ENCODE measurements around the gene SETBP1. TPM values are rescaled to one million over a fixed set of nuclear protein-coding genes. Genes with fewer than 3 reads are reported as not detected.

SETBP1 gene
- total and polyA plus RNA-seq, 9 of the 15 experiments (the other 6 are each of a cell fraction or from before 2014, with no cell fraction given), result under 0.01 to 0.13 (median 0.04) TPM

DNA sequence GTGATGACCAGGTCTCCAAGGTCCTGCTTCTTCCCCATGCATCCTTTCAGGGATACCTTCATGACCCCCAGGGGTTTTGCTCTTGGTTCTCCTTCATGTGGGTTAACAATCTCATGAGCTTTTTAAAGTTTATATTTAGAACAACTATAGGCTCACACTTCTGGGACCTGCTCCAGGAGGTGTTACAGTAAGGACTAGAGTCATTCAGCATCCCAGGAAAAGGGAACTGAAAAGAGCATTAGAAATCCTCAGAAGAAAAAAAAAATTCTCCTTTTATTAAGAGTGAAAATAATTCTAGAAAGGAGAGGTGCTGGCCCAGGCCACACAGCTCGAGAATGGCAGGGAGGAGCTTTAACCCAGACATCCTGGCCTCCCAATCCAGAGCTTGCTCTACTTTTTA is 66.5 kb downstream of the SETBP1 start:
- Histone ChIP-seq H3K27me3 (ENCODE audit: control insufficient read depth in 2 of 2, insufficient read depth in 2 of 2, low read length in 2 of 2) (peaks cover 2 to 27% of the 10 kb centered on the region in 2 experiments; a peak in 3 of 5 replicates), H3K9me1 (ENCODE audit: control insufficient read depth, insufficient read depth, low read length) (no peaks in the 10 kb centered on the region), H3K4me3 (no peak overlapping the region), H3K9me3 (replicated peaks; ENCODE audit: control insufficient read depth, insufficient read depth, low read depth, low read length) (no peaks in the 10 kb centered on the region), H3K27ac (ENCODE audit: extremely low read depth, low read depth, low read length) (no peak overlapping the region), H3K4me2 (ENCODE audit: insufficient read depth, low read length) (no peak overlapping the region), H3K9ac (ENCODE audit: insufficient read depth in 1 of 2, low read depth in 2 of 2, low read length in 2 of 2) (no peak overlapping the region), H2AFZ (ENCODE audit: low read depth, low read length) (no peak overlapping the region), H3K36me3 (ENCODE audit: control insufficient read depth, insufficient read depth, low read length) (no peaks in the 10 kb centered on the region), H3K79me2 (ENCODE audit: control insufficient read depth, insufficient read depth, low read length) (no peaks in the 10 kb centered on the region), H3K4me1 (replicated peaks in 1 of 2; ENCODE audit: control insufficient read depth in 2 of 2, insufficient read depth in 2 of 2, low read length in 2 of 2) (peaks cover 0 to 15% of the 10 kb centered on the region in 2 experiments; a peak in 3 of 5 replicates), H4K20me1 (replicated peaks; ENCODE audit: control insufficient read depth, insufficient read depth, low read length) (no peaks in the 10 kb centered on the region)
- ChIA-PET CTCF (ENCODE audit: low intra/inter-chr PET ratio) (no interaction called here), POLR2A (interaction anchor here (0.6 kb wide), 1 partner anchor 12 kb away, joined by 3 read pairs; no protein-coding TSS in a partner anchor)
- WGBS (ENCODE audit: insufficient coverage, low coverage, missing lambda C conversion rate), result 0% methylated on average over 1 of the region's 1 CpG
- no peak for ATAC-seq
- DNase-seq (ENCODE audit: extremely low read depth in 1 of 4, low spot score in 3 of 4), result no peak
- TF ChIP-seq NCOA1 (IDR thresholded peaks at IDR 0.05; ENCODE audit: low read depth) (no peak), POLR2AphosphoS2 (IDR thresholded peaks at IDR 0.05; ENCODE audit: low read length) (no peak), ERF (CRISPR knock-in tag; IDR thresholded peaks at IDR 0.05) (no peak), BRF2 (IDR thresholded peaks at IDR 0.05; ENCODE audit: borderline replicate concordance, insufficient read depth, insufficient read length) (no peak), CBFB (CRISPR knock-in tag; IDR thresholded peaks at IDR 0.05) (no peak), MYNN (IDR thresholded peaks at IDR 0.05) (no peak), MYNN (CRISPR knock-in tag; IDR thresholded peaks at IDR 0.05) (no peak), ZKSCAN3 (CRISPR knock-in tag; IDR thresholded peaks at IDR 0.05) (no peak), RUNX1 (IDR thresholded peaks at IDR 0.05; ENCODE audit: low read depth) (no peak), RHOXF2B (CRISPR knock-in tag; conservative IDR thresholded peaks at IDR 0.05) (no peak), THAP7 (CRISPR knock-in tag; IDR thresholded peaks at IDR 0.05) (no peak), GTF3C2 (IDR thresholded peaks at IDR 0.05; ENCODE audit: borderline replicate concordance, extremely low read depth, insufficient read length) (no peak), ZNF197 (CRISPR knock-in tag; IDR thresholded peaks at IDR 0.05; ENCODE audit: low read depth) (no peak), PHF8 (IDR thresholded peaks at IDR 0.05; ENCODE audit: borderline replicate concordance, low read length) (no peak), MAFG (tag; conservative IDR thresholded peaks at IDR 0.05) (no peak)
- FAIRE-seq, result no peak
- intact Hi-C loops (cut with micrococcal nuclease), result no loop called here
- in situ Hi-C loops (cut with MboI), result no loop called here
- no TSS peak for BruUV-seq (replicated peaks)
